GM11168 (cell line): Measurements from ENCODE around the gene COMMD10.

ENCODE experiments used
- in situ Hi-C: fragments of 300-500 bp; cut with MboI; formaldehyde crosslinking; loops from one replicate; pipeline ENCODE4 v1.12.0; 2022; ENCODE audit warnings: low sequenced_read_pairs; ENCODE audit not compliant: unreplicated experiment

Gene COMMD10

GRCh38 chr5:116275282-116275681 is 190.5 kb downstream of the COMMD10 start:
- in situ Hi-C loops = no loop called here

- in situ Hi-C loops = no loop called here
Observed at GRCh38 chr5:116276952-116277351, 192.1 kb downstream of the COMMD10 start.

GRCh38 chr5:116280149-116280803 is 195.5 kb downstream of the COMMD10 start:
- in situ Hi-C loops = no loop called here

GRCh38 chr5:116281309-116281708 is 196.5 kb downstream of the COMMD10 start:
- in situ Hi-C loops = no loop called here

- in situ Hi-C loops = no loop called here
Observed at GRCh38 chr5:116288524-116288923, 203.7 kb downstream of the COMMD10 start.

- in situ Hi-C loops = no loop called here
Observed at GRCh38 chr5:116289276-116289675, 204.5 kb downstream of the COMMD10 start.

- in situ Hi-C loops = no loop called here
Observed at GRCh38 chr5:116291271-116291670, 206.4 kb downstream of the COMMD10 start.

- in situ Hi-C loops = no loop called here
Observed at GRCh38 chr5:116292321-116292720, 207.5 kb downstream of the COMMD10 start.

GRCh38 chr5:116296335-116297072 is 211.7 kb downstream of the COMMD10 start:
- in situ Hi-C loops = no loop called here

GRCh38 chr5:116297296-116297814 is 212.5 kb downstream of the COMMD10 start:
- in situ Hi-C loops = no loop called here

- in situ Hi-C loops = no loop called here
Observed at GRCh38 chr5:116299746-116300640, 215.2 kb downstream of the COMMD10 start.

- in situ Hi-C loops = no loop called here
Observed at GRCh38 chr5:116301110-116301509, 216.3 kb downstream of the COMMD10 start.

- in situ Hi-C loops = no loop called here
Observed at GRCh38 chr5:116303340-116303739, 218.5 kb downstream of the COMMD10 start.

GRCh38 chr5:116303810-116304209 is 219.0 kb downstream of the COMMD10 start:
- in situ Hi-C loops = no loop called here

GRCh38 chr5:116305899-116306298 is 221.1 kb downstream of the COMMD10 start:
- in situ Hi-C loops = no loop called here

GRCh38 chr5:116306846-116307245 is 222.0 kb downstream of the COMMD10 start:
- in situ Hi-C loops = no loop called here

GRCh38 chr5:116308391-116308790 is 223.6 kb downstream of the COMMD10 start:
- in situ Hi-C loops = no loop called here

GRCh38 chr5:116313366-116313765 is 228.5 kb downstream of the COMMD10 start:
- in situ Hi-C loops = no loop called here

- in situ Hi-C loops = no loop called here
Observed at GRCh38 chr5:116315531-116315930, 230.7 kb downstream of the COMMD10 start.

GRCh38 chr5:116318091-116318854 is 233.4 kb downstream of the COMMD10 start:
- in situ Hi-C loops = no loop called here
